Lung (tissue), 12 donors: ENCODE measurements around the gene HMGN4. TPM values are rescaled to one million over a fixed set of nuclear protein-coding genes. Genes with fewer than 3 reads are reported as not detected.

ENCODE experiments used
- ATAC-seq: fragments of 200-7000 bp; cut with Tn5 transposase; one replicate; pipeline ENCODE4 v1.9.1; 2020; ENCODE audit warnings: moderate number of reproducible peaks; ENCODE audit not compliant: insufficient read depth, low FRiP score
- DNase-seq, 3 donors: peaks; one replicate each; pipeline ENCODE4 v3.0.0-alpha.2; 2013 to 2017
- H3K27ac ChIP-seq, 2 donors: one replicate each; pipeline ENCODE4 v1.5.1; 2013; ENCODE audit warnings: mild to moderate bottlenecking in 2 of 2, moderate library complexity in 2 of 2, control low read depth in 1 of 2, inconsistent platforms in 1 of 2, low read depth in 1 of 2, low read length in 1 of 2
- H3K27me3 ChIP-seq, 3 donors: one replicate each; pipeline ENCODE4 v1.5.1; 2013; ENCODE audit warnings: low read length in 2 of 3; ENCODE audit not compliant: control insufficient read depth in 3 of 3, insufficient read depth in 3 of 3
- H3K36me3 ChIP-seq, 4 donors: one replicate each; pipeline ENCODE4 v1.5.1; 2013; ENCODE audit warnings: low read length in 4 of 4, mild to moderate bottlenecking in 1 of 4, moderate library complexity in 1 of 4; ENCODE audit not compliant: control insufficient read depth in 4 of 4, insufficient read depth in 4 of 4
- H3K4me1 ChIP-seq, 5 donors: one replicate each; pipeline ENCODE4 v1.5.1; 2013; ENCODE audit warnings: low read length in 5 of 5, mild to moderate bottlenecking in 2 of 5, moderate library complexity in 1 of 5; ENCODE audit not compliant: control insufficient read depth in 5 of 5, insufficient read depth in 5 of 5
- H3K4me3 ChIP-seq: one replicate; pipeline ENCODE4 v1.5.1; 2013; ENCODE audit warnings: mild to moderate bottlenecking, control low read depth, moderate library complexity
- H3K9ac ChIP-seq, 2 donors: one replicate each; pipeline ENCODE4 v1.5.1; 2013; ENCODE audit warnings: low read length in 2 of 2, control low read depth in 1 of 2; ENCODE audit not compliant: insufficient read depth in 1 of 2
- H3K9me3 ChIP-seq, 4 donors: one replicate each; pipeline ENCODE4 v1.5.1; 2013; ENCODE audit warnings: low read length in 3 of 4, mild to moderate bottlenecking in 1 of 4, moderate library complexity in 1 of 4; ENCODE audit not compliant: control insufficient read depth in 4 of 4, insufficient read depth in 3 of 4
- CTCF ChIP-seq: IDR thresholded peaks from 2 replicates; pipeline ENCODE4 v1.5.1; 2012; ENCODE audit warnings: mild to moderate bottlenecking; ENCODE audit errors: control extremely low read depth, extremely low read depth
- WGBS, 2 donors: extraction: QIAGEN DNeasy Blood & Tissue Kit; methylation state at CpG; one replicate each; pipeline ENCODE4 v1.1.7; 2013; 5-methylcytosine and 5-hydroxymethylcytosine counted together
- polyA plus RNA-seq, 2 donors: library from polyadenylated mRNA; stranded (reverse); fragments of 200-250 nt; gene quantifications; one replicate each; pipeline ENCODE4 v1.2.1, GENCODE V29; 2013
- total RNA-seq, 2 donors: library from RNA; depleted of rRNA in 1 of 2; stranded (reverse); fragments of >200 nt in 1 of 2; gene quantifications; one replicate each; pipeline ENCODE4 v1.2.1, GENCODE V29; 2014 to 2021
- donor health status: control.
- donor health status: control.
- donor health status: Bipolar disorder and iron deficiency.
- donor health status: healthy.
- donor health status: DM: yes; HTN: yes; CAD: no.

HMGN4 gene
- total and polyA plus RNA-seq, 4 donors = 16.1 to 73.3 (median 54.2) TPM

DNA sequence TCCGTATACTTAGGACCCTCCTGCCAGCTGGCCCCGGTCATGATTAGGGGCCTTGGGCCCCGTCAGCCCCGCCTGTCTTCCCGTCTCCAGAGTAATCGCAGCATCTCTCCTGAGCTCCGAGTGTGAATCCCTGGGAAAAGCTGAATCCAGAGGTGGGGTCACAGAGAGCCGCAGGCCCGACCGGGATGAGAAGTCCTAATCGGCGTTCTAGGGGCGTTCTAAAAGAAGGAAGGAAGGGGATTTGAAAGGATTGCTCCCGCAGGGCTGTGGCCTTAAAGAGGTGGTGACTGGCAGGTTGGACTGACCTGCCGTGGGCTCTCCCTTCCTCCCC, 371 bp downstream of the HMGN4 start:
- peak overlapping the region; percentile 74 to 94 for H3K9ac ChIP-seq

DNA sequence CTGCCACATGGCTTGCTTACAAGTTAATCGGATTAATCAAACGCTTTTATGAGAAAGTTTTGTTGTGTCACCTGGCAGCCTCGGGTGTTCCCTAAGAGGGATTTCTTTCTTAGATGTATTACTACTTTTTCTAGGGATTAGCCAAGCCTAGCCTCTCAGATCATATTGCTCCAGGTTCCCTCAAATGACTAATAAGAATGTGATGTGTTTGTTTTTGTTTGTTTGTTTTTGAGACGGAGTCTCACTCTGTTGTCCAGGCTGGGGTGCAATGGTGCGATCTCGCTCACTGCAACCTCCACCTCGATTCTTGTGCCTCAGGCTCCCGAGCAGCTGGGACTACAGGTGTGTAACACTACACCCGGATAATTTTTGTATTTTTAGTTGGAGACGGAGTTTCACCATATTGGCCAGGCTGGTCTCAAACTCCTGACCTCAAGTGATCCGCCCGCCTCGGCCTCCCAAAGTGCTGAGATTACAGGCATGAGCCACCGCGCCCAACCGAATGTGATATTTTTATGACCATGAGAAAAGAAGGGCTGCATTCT, 977 bp downstream of the HMGN4 start:
- Histone ChIP-seq H3K4me3 (peak overlapping the region; percentile 64), H3K9ac (peak overlapping the region; percentile 74 to 94), H3K4me1 (peaks cover 5 to 48% (median 11%) of the 10 kb centered on the region in 5 donors), H3K9me3 (no peaks in the 10 kb centered on the region), H3K27me3 (no peaks in the 10 kb centered on the region), H3K36me3 (peaks cover 0 to 10% (median 5%) of the 10 kb centered on the region in 4 donors), H3K27ac (peak overlapping the region in 1 of 2 donors; percentile 97)
- ATAC-seq (no peak), DNase-seq (no peak)
- no peak for TF ChIP-seq CTCF
- 75 to 84% methylated on average over 16 of the region's 16 CpGs for WGBS, 2 donors

More for the DNA sequence above, 371 bp downstream of the HMGN4 start:
- Histone ChIP-seq H3K4me1 (peaks cover 5 to 48% (median 11%) of the 10 kb centered on the region in 5 donors), H3K4me3 (peak overlapping the region; percentile 64), H3K27me3 (no peaks in the 10 kb centered on the region), H3K36me3 (peaks cover 0 to 6% (median 5%) of the 10 kb centered on the region in 4 donors), H3K9me3 (no peaks in the 10 kb centered on the region), H3K27ac (peak overlapping the region; percentile 84 to 97)
- no peak for ATAC-seq
- TF ChIP-seq CTCF = no peak
- WGBS, 2 donors = 0% methylated on average over 15 of the region's 15 CpGs
- no peak for DNase-seq

DNA sequence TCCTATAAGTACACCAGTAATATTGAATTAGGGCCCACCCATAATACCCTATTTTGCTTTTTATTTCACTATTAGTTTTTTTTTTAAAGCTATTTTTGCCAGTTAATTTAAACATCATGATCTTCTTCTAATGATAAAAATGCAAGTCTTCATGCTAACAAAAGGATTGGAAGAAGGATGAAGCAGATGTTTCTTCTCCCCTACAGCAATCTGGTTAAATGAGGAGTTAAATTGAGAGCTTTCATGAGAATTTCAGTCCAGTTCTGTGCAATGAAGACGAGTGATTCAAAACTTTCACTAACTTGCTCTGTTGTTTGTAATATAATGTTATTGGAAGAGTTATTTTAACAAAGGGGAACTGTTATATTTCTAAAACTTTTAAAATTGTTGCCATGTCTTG, 3.4 kb downstream of the HMGN4 start:
- H3K36me3 ChIP-seq = peaks cover 4 to 15% (median 9%) of the 10 kb centered on the region in 4 donors
- ATAC-seq (no peak), DNase-seq (peak in 2 of 3 donors; percentile 84 to 90)
- H3K27ac ChIP-seq = no peak overlapping the region
- peaks cover 5 to 30% (median 6%) of the 10 kb centered on the region in 5 donors for H3K4me1 ChIP-seq
- H3K27me3 ChIP-seq = no peaks in the 10 kb centered on the region
- no peak overlapping the region for H3K4me3 ChIP-seq
- no peak for TF ChIP-seq CTCF
- 66 to 88% methylated on average over 1 of the region's 1 CpG for WGBS, 2 donors
- no peaks in the 10 kb centered on the region for H3K9me3 ChIP-seq
- H3K9ac ChIP-seq = no peak overlapping the region

DNA sequence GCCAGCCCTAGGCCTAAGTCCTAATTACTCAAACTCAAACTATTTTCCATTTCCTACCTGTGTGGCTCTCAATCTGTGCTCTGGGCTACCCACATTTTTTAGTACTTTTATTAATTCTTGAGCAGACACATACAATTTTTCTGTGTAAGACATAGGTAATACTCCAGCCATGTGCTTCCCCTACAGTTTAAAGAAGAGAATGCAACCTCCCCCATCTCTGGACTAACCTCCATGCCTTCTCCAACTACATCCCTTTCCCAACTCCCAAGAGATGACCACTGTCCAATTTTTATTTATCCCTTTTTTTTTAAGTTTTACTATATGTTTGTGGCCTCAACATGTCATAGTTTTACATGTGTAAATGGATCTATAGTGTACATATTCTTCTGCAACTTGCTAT, 5.8 kb downstream of the HMGN4 start:
- H3K27me3 ChIP-seq = no peaks in the 10 kb centered on the region
- H3K4me3 ChIP-seq = no peak overlapping the region
- no peak for TF ChIP-seq CTCF
- H3K27ac ChIP-seq = no peak overlapping the region
- no peaks in the 10 kb centered on the region for H3K9me3 ChIP-seq
- H3K36me3 ChIP-seq = peaks cover 4 to 15% (median 9%) of the 10 kb centered on the region in 4 donors
- no peak for ATAC-seq
- peaks cover 4 to 24% (median 5%) of the 10 kb centered on the region in 5 donors for H3K4me1 ChIP-seq
- no peak overlapping the region for H3K9ac ChIP-seq
- DNase-seq = no peak
